ENCODE measurements around the gene SEL1L. TPM values are rescaled to one million over a fixed set of nuclear protein-coding genes. Genes with fewer than 3 reads are reported as not detected.
"Not testable (repeated sequence)": the region's sequence is repeated elsewhere in the genome, so short reads cannot be mapped to it uniquely, and the experiment has no call there.

The SEL1L gene
- total RNA-seq, 4 donors from 2014 or later, result 16.5 to 57.1 (median 44.7) TPM

GRCh38 chr14:81433378-81433777, 100.3 kb downstream of the SEL1L start:
- H3K27me3 ChIP-seq, result no peaks in the 10 kb centered on the region
- no peak for DNase-seq
- TF ChIP-seq POLR2A (IDR thresholded peaks at IDR 0.05), result no peak
- TF ChIP-seq CTCF (IDR thresholded peaks at IDR 0.05), result no peak

GRCh38 chr14:81432219-81432661, 101.4 kb downstream of the SEL1L start:
- Histone ChIP-seq H3K4me1 (peaks cover 0 to 19% (median 2%) of the 10 kb centered on the region in 4 donors), H3K36me3 (no peaks in the 10 kb centered on the region), H3K9me3 (no peaks in the 10 kb centered on the region), H3K4me3 (no peak overlapping the region), H3K27ac (no peak overlapping the region), H3K27me3 (no peaks in the 10 kb centered on the region)
- TF ChIP-seq CTCF (IDR thresholded peaks at IDR 0.05), result no peak
- no peak for TF ChIP-seq POLR2A (IDR thresholded peaks at IDR 0.05)
- DNase-seq, result no peak

More at GRCh38 chr14:81433378-81433777, 100.3 kb downstream of the SEL1L start:
- H3K4me3 ChIP-seq, result no peak overlapping the region
- H3K4me1 ChIP-seq, result peaks cover 0 to 21% (median 2%) of the 10 kb centered on the region in 4 donors
- H3K9me3 ChIP-seq, result no peaks in the 10 kb centered on the region
- no peak overlapping the region for H3K27ac ChIP-seq
- H3K36me3 ChIP-seq, result no peaks in the 10 kb centered on the region

GRCh38 chr14:81430235-81430634, 103.4 kb downstream of the SEL1L start:
- no peaks in the 10 kb centered on the region for H3K27me3 ChIP-seq
- H3K4me1 ChIP-seq, result peaks cover 0 to 2% (median 0%) of the 10 kb centered on the region in 4 donors
- TF ChIP-seq POLR2A (IDR thresholded peaks at IDR 0.05) (no peak), CTCF (IDR thresholded peaks at IDR 0.05) (no peak)
- no peaks in the 10 kb centered on the region for H3K36me3 ChIP-seq
- no peak for DNase-seq
- H3K4me3 ChIP-seq, result no peak overlapping the region
- H3K27ac ChIP-seq, result no peak overlapping the region
- H3K9me3 ChIP-seq, result no peaks in the 10 kb centered on the region

- H3K4me1 ChIP-seq, DNase-seq, H3K4me3 ChIP-seq, H3K9me3 ChIP-seq, H3K27ac ChIP-seq, H3K27me3 ChIP-seq, H3K36me3 ChIP-seq: not testable (repeated sequence)
Observed at GRCh38 chr14:81429749-81430148, 103.9 kb downstream of the SEL1L start.

- H3K4me1 ChIP-seq, result no peaks in the 10 kb centered on the region
- H3K27me3 ChIP-seq, result no peaks in the 10 kb centered on the region
- no peaks in the 10 kb centered on the region for H3K36me3 ChIP-seq
- TF ChIP-seq CTCF (IDR thresholded peaks at IDR 0.05) (no peak), POLR2A (IDR thresholded peaks at IDR 0.05) (no peak)
- no peak overlapping the region for H3K4me3 ChIP-seq
- no peak overlapping the region for H3K27ac ChIP-seq
- DNase-seq, result no peak
- H3K9me3 ChIP-seq, result no peaks in the 10 kb centered on the region
Observed at GRCh38 chr14:81429028-81429427, 104.6 kb downstream of the SEL1L start.

- no peaks in the 10 kb centered on the region for H3K9me3 ChIP-seq
Observed at GRCh38 chr14:81427348-81428058, 106.2 kb downstream of the SEL1L start.

More at GRCh38 chr14:81427348-81428058, 106.2 kb downstream of the SEL1L start:
- DNase-seq, result no peak
- no peaks in the 10 kb centered on the region for H3K36me3 ChIP-seq
- H3K27me3 ChIP-seq, result no peaks in the 10 kb centered on the region
- TF ChIP-seq CTCF (IDR thresholded peaks at IDR 0.05) (no peak), POLR2A (IDR thresholded peaks at IDR 0.05) (no peak)
- no peak overlapping the region for H3K27ac ChIP-seq
- no peak overlapping the region for H3K4me3 ChIP-seq
- no peaks in the 10 kb centered on the region for H3K4me1 ChIP-seq

All from Peyer's patch (tissue), 4 donors.